Mesenchymal stem cell (in vitro differentiated cells and primary cell): ENCODE results near the gene GPRC5C.

Experiments
- DNase-seq: peaks from one replicate; pipeline ENCODE4 v3.0.0-alpha.2; 2013
- H2AFZ ChIP-seq: one replicate; pipeline ENCODE4 v1.6.1; 2013; ENCODE audit warnings: low read depth, mild to moderate bottlenecking, control low read depth, inconsistent platforms, low read length, moderate library complexity
- H2AK5ac ChIP-seq: 2 replicates; pipeline ENCODE4 v1.6.1; 2013; ENCODE audit warnings: low read length, moderate library complexity, mild to moderate bottlenecking, inconsistent platforms; ENCODE audit not compliant: severe bottlenecking
- H2BK120ac ChIP-seq: one replicate; pipeline ENCODE4 v1.6.1; 2013; ENCODE audit warnings: low read depth, mild to moderate bottlenecking, inconsistent platforms, low read length, moderate library complexity
- H2BK12ac ChIP-seq, 2 experiments: one replicate each; pipeline ENCODE4 v1.6.1; 2013; ENCODE audit warnings: inconsistent platforms in 2 of 2, low read length in 2 of 2, mild to moderate bottlenecking in 2 of 2, moderate library complexity in 2 of 2, control low read depth in 1 of 2
- H2BK15ac ChIP-seq: one replicate; pipeline ENCODE4 v1.6.1; 2013; ENCODE audit warnings: mild to moderate bottlenecking, low read depth, inconsistent platforms; ENCODE audit not compliant: poor library complexity, severe bottlenecking
- H2BK5ac ChIP-seq: 2 replicates; pipeline ENCODE4 v1.6.1; 2013; ENCODE audit warnings: low read depth, mild to moderate bottlenecking, low read length, control low read depth, inconsistent platforms; ENCODE audit not compliant: poor library complexity, severe bottlenecking
- H3K14ac ChIP-seq, 2 experiments: one replicate each; pipeline ENCODE4 v1.6.1; 2013; ENCODE audit warnings: inconsistent platforms in 2 of 2, low read length in 2 of 2, control low read depth in 1 of 2, mild to moderate bottlenecking in 1 of 2, moderate library complexity in 1 of 2
- H3K18ac ChIP-seq, 2 experiments: one replicate each; pipeline ENCODE4 v1.6.1; 2013; ENCODE audit warnings: inconsistent platforms in 2 of 2, low read length in 2 of 2, control low read depth in 1 of 2, low read depth in 1 of 2, mild to moderate bottlenecking in 1 of 2
- H3K23ac ChIP-seq, 2 experiments: one replicate each; pipeline ENCODE4 v1.6.1; 2013; ENCODE audit warnings: inconsistent platforms in 2 of 2, low read length in 2 of 2, mild to moderate bottlenecking in 2 of 2, moderate library complexity in 2 of 2, control low read depth in 1 of 2
- H3K27ac ChIP-seq: 2 replicates; pipeline ENCODE4 v1.5.1; 2013; ENCODE audit warnings: mild to moderate bottlenecking, moderate library complexity, low read length, control low read depth, inconsistent platforms; ENCODE audit not compliant: poor library complexity, severe bottlenecking
- H3K27me3 ChIP-seq, 2 experiments: 2 replicates each; pipeline versions ENCODE4 v1.6.1 to v1.7.0; 2013; ENCODE audit warnings: low read length in 2 of 2, mild to moderate bottlenecking in 2 of 2, moderate library complexity in 2 of 2, control low read depth in 1 of 2, inconsistent platforms in 1 of 2; ENCODE audit not compliant: control insufficient read depth in 1 of 2, insufficient read depth in 1 of 2
- H3K36me3 ChIP-seq, 2 experiments: 2 replicates each; pipeline versions ENCODE4 v1.6.1 to v1.7.0; 2013; ENCODE audit warnings: low read length in 2 of 2, control low read depth in 1 of 2, inconsistent platforms in 1 of 2, low read depth in 1 of 2, mild to moderate bottlenecking in 1 of 2; ENCODE audit not compliant: insufficient read depth in 2 of 2, control insufficient read depth in 1 of 2
- H3K4ac ChIP-seq, 2 experiments: one replicate each; pipeline ENCODE4 v1.6.1; 2013; ENCODE audit warnings: inconsistent platforms in 2 of 2, low read length in 2 of 2, mild to moderate bottlenecking in 2 of 2, moderate library complexity in 2 of 2, control low read depth in 1 of 2, low read depth in 1 of 2
- H3K4me1 ChIP-seq: 2 replicates; pipeline ENCODE4 v1.6.1; 2013; ENCODE audit warnings: low read depth, low read length, control low read depth; ENCODE audit not compliant: control insufficient read depth, insufficient read depth
- H3K4me2 ChIP-seq: 2 replicates; pipeline ENCODE4 v1.6.1; 2013; ENCODE audit warnings: low read length, mild to moderate bottlenecking, inconsistent platforms; ENCODE audit not compliant: poor library complexity, severe bottlenecking
- H3K4me3 ChIP-seq, 2 experiments: 2 replicates each; pipeline versions ENCODE4 v1.5.1 to v1.7.0; 2013; ENCODE audit warnings: low read length in 2 of 2, mild to moderate bottlenecking in 2 of 2, control low read depth in 1 of 2, low read depth in 1 of 2; ENCODE audit not compliant: insufficient read depth in 1 of 2
- H3K79me1 ChIP-seq: replicated peaks from 2 replicates; pipeline ENCODE4 v1.6.1; 2013; ENCODE audit warnings: mild to moderate bottlenecking, control low read depth, low read length, inconsistent platforms; ENCODE audit not compliant: poor library complexity, severe bottlenecking
- H3K9ac ChIP-seq: 2 replicates; pipeline ENCODE4 v1.7.0; 2013; ENCODE audit warnings: mild to moderate bottlenecking, low read length, moderate library complexity
- H3K9me3 ChIP-seq: 2 replicates; pipeline ENCODE4 v1.7.0; 2013; ENCODE audit warnings: mild to moderate bottlenecking, low read length; ENCODE audit not compliant: control insufficient read depth
- H4K8ac ChIP-seq: one replicate; pipeline ENCODE4 v1.6.1; 2013; ENCODE audit warnings: inconsistent platforms, mild to moderate bottlenecking, low read length, moderate library complexity
- H4K91ac ChIP-seq: one replicate; pipeline ENCODE4 v1.6.1; 2013; ENCODE audit warnings: mild to moderate bottlenecking, low read length, inconsistent platforms
- WGBS: methylation state at CpG from one replicate; pipeline ENCODE4 v1.1.7; 2013; ENCODE audit warnings: mixed read lengths; 5-methylcytosine and 5-hydroxymethylcytosine counted together

The GPRC5C gene

DNA sequence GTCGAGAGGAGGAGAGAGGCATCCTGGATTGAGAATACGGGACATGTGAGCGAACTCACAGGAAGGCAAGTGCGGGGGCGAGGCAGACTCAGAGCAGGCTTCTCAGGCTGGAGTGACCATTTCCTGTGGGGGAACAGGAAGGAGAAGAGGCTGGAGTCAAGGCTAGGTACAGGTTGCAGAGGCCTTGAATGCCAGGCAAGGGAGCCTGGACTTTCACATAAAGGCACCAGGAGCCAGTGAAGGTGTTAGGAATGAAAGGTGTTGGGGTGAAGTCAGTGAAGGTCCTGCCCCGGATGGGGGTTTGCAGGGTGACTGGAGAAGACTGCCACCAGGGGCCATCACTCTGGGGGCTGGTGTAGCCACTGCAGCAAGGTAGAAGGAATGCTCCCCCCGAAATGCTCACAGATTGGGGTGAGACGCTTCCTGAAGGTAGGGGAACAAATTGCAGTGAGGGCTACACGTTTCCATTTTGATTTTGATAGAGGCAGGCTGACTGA, 5.3 kb upstream of the GPRC5C start:
- Histone ChIP-seq H3K79me1 (no peaks in the 10 kb centered on the region), H2BK12ac (no peak overlapping the region), H2BK15ac (no peak overlapping the region), H3K27me3 (peaks cover 0 to 31% of the 10 kb centered on the region in 2 experiments), H3K4ac (no peak overlapping the region), H3K4me3 (no peak overlapping the region), H3K9me3 (no peaks in the 10 kb centered on the region), H3K4me1 (peaks cover 38% of the 10 kb centered on the region), H4K91ac (no peak overlapping the region), H2AFZ (no peak overlapping the region), H3K4me2 (no peak overlapping the region), H3K23ac (no peak overlapping the region), H3K18ac (no peak overlapping the region), H3K36me3 (no peaks in the 10 kb centered on the region), H3K9ac (no peak overlapping the region), H3K27ac (no peak overlapping the region), H4K8ac (no peak overlapping the region), H2AK5ac (peak overlapping the region; percentile 57), H2BK5ac (no peak overlapping the region), H3K14ac (no peak overlapping the region), H2BK120ac (no peak overlapping the region)
- WGBS = 79% methylated on average over 9 of the region's 9 CpGs
- no peak for DNase-seq

DNA sequence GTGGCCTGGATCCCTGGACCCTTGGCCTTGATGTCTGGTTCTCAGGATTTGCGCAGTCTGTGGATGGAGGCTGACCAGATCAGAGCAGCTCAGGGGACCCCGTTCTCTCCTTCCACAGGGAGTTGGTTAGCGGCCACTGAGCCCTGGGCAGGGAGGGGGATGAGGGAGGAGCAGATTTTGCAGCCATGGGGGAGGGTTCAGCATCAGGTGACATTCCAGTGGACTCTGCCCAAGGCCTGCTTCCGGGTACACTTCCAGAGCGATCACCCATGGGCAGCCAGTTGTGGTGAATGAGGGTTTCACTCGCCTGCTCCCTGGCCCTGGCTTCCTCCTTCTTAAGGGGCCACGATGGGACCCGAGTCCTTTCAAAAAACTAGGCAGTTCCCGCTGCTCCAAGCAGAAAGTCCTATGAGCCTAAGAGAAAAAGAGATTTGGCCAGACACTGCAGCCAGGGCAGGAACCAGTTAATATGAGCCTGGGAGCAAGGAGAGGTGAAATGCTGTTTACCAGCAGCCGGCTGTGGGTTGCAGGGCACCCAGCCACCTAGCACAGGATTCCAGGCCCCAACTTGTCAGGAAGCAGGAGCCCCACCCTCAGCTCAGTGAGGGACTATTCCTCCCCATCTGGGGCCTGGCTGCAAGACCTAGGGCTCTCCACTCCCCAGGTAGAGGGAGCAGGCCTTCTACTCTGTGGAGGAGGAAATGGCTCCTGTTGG, 4.7 kb upstream of the GPRC5C start:
- peaks cover 0 to 36% of the 10 kb centered on the region in 2 experiments for H3K27me3 ChIP-seq
- no peak overlapping the region for H3K4me2 ChIP-seq
- H3K79me1 ChIP-seq = no peaks in the 10 kb centered on the region
- peak overlapping the region; percentile 18 for H2AK5ac ChIP-seq
- H4K91ac ChIP-seq = no peak overlapping the region
- no peak overlapping the region for H4K8ac ChIP-seq
- no peak overlapping the region for H3K23ac ChIP-seq
- no peak overlapping the region for H3K4ac ChIP-seq
- H3K9me3 ChIP-seq = no peaks in the 10 kb centered on the region
- no peaks in the 10 kb centered on the region for H3K36me3 ChIP-seq
- peak overlapping the region; percentile 63 for H3K27ac ChIP-seq
- no peak overlapping the region for H2BK12ac ChIP-seq
- no peak overlapping the region for H2AFZ ChIP-seq
- H2BK15ac ChIP-seq = no peak overlapping the region
- peak overlapping the region; percentile 39 for H2BK5ac ChIP-seq
- WGBS = 64% methylated on average over 10 of the region's 10 CpGs
- no peak overlapping the region for H2BK120ac ChIP-seq
- no peak overlapping the region for H3K9ac ChIP-seq
- DNase-seq = no peak
- H3K14ac ChIP-seq = no peak overlapping the region
- H3K4me3 ChIP-seq = no peak overlapping the region
- H3K18ac ChIP-seq = no peak overlapping the region
- peaks cover 40% of the 10 kb centered on the region for H3K4me1 ChIP-seq

DNA sequence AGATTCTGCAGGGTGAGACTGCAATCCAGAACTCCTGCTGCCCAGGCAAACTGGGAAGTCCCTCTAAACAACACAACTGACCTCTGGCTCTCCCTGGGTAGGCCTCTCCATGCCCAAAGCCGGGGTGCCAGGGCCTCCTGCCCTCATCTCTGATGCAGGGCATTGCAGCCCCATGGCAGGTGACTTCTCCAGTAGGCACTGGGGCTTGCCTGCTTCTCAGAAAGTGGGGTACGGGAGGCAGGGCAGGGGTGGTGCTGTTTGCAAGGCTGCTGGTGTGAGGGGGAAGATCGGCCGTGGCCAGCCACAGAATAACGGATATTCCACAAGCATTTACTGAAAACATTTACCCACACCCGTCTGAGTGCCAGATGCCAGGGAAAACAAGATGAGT, 4.1 kb upstream of the GPRC5C start:
- peak overlapping the region; percentile 63 for H3K27ac ChIP-seq
- no peak overlapping the region for H3K4me2 ChIP-seq
- H4K8ac ChIP-seq = no peak overlapping the region
- DNase-seq = no peak
- H3K27me3 ChIP-seq = peaks cover 0 to 39% of the 10 kb centered on the region in 2 experiments
- no peaks in the 10 kb centered on the region for H3K36me3 ChIP-seq
- H3K14ac ChIP-seq = no peak overlapping the region
- no peak overlapping the region for H2BK15ac ChIP-seq
- H2BK120ac ChIP-seq = no peak overlapping the region
- H3K9me3 ChIP-seq = no peaks in the 10 kb centered on the region
- WGBS = 86% methylated on average over 3 of the region's 6 CpGs
- H4K91ac ChIP-seq = no peak overlapping the region
- no peak overlapping the region for H3K4ac ChIP-seq
- H3K9ac ChIP-seq = no peak overlapping the region
- H3K4me1 ChIP-seq = peaks cover 40% of the 10 kb centered on the region
- H2BK12ac ChIP-seq = no peak overlapping the region
- no peak overlapping the region for H3K18ac ChIP-seq
- H3K4me3 ChIP-seq = no peak overlapping the region
- H2AFZ ChIP-seq = no peak overlapping the region
- H3K79me1 ChIP-seq = no peaks in the 10 kb centered on the region
- no peak overlapping the region for H2BK5ac ChIP-seq
- peak overlapping the region; percentile 70 for H2AK5ac ChIP-seq
- H3K23ac ChIP-seq = no peak overlapping the region

DNA sequence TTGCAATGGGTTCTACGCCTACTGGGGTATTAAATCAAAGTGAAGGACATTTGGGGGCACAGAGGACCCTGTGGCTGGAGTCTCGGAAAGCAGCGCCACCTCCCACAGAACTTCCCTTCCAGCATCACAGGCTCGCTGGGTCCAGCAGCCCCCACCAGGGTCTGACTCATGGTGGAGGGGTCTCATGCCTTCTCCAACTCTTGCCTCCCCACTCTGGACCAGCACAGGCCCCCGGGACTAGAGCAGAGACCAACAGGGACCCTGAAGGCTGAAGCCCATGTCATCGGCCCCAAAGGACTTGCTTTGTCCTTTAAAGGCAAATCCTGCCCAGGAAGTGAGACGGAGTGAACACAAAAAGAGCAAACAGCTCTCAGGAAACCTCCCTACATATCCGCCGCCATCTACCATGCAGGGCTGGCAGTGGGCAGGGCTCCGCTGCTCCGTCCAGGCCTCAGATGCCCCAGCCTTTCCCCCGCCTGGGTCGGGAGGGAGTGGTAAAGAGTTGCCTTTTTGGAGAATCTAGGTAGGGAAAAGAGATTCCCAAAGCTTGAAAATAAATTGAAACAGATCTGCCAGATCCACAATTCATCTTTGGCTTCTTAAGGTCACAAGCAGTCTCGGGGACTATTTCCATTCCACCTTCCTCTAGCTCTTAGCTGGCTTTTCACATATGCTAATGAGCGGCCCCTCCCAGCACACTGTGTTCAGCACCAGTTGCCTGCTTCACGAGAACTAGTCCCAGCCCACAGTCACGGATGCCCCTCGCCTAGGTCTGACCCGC, 2.1 kb upstream of the GPRC5C start:
- H3K4me3 ChIP-seq = peak overlapping the region in 1 of 2 experiments; percentile 77
- H2BK5ac ChIP-seq = peak overlapping the region; percentile 59
- no peak overlapping the region for H2BK120ac ChIP-seq
- no peaks in the 10 kb centered on the region for H3K79me1 ChIP-seq
- H4K8ac ChIP-seq = no peak overlapping the region
- H3K4me2 ChIP-seq = peak overlapping the region; percentile 8
- H3K36me3 ChIP-seq = no peaks in the 10 kb centered on the region
- peak; percentile 26 for DNase-seq
- H3K27me3 ChIP-seq = peaks cover 0 to 46% of the 10 kb centered on the region in 2 experiments
- no peak overlapping the region for H2AFZ ChIP-seq
- H3K9ac ChIP-seq = peak overlapping the region; percentile 84
- no peak overlapping the region for H4K91ac ChIP-seq
- peak overlapping the region; percentile 88 for H3K27ac ChIP-seq
- H3K18ac ChIP-seq = peak overlapping the region in 1 of 2 experiments; percentile 13
- H3K23ac ChIP-seq = peak overlapping the region in 1 of 2 experiments; percentile 53
- no peak overlapping the region for H3K14ac ChIP-seq
- H3K4ac ChIP-seq = no peak overlapping the region
- peak overlapping the region; percentile 99 for H2AK5ac ChIP-seq
- H3K4me1 ChIP-seq = peaks cover 51% of the 10 kb centered on the region
- H2BK15ac ChIP-seq = no peak overlapping the region
- WGBS = 65% methylated on average over 19 of the region's 19 CpGs
- H2BK12ac ChIP-seq = peak overlapping the region in 1 of 2 experiments; percentile 29
- H3K9me3 ChIP-seq = no peaks in the 10 kb centered on the region
